Nephron progenitor cell (in vitro differentiated cells): Measurements from ENCODE around the gene LAMB1.

Experiments
- DNase-seq: peaks from one replicate; pipeline ENCODE4 v3.0.0; 2021
- H3K27ac Mint-ChIP-seq: 2 replicates; pipeline ENCODE4 v1.8.0; 2021; ENCODE audit warnings: mild to moderate bottlenecking, moderate library complexity, mixed read lengths
- H3K27me3 Mint-ChIP-seq: 2 replicates; pipeline ENCODE4 v1.8.0; 2021; ENCODE audit warnings: mild to moderate bottlenecking, low read depth, mixed read lengths; ENCODE audit not compliant: poor library complexity
- H3K36me3 Mint-ChIP-seq: 2 replicates; pipeline ENCODE4 v1.8.0; 2021; ENCODE audit warnings: low read depth, mixed read lengths
- H3K4me1 Mint-ChIP-seq: 2 replicates; pipeline ENCODE4 v1.8.0; 2021; ENCODE audit warnings: mixed read lengths
- H3K4me3 Mint-ChIP-seq: 2 replicates; pipeline ENCODE4 v1.8.0; 2021; ENCODE audit warnings: mild to moderate bottlenecking, moderate library complexity, mixed read lengths
- H3K9me3 Mint-ChIP-seq: 2 replicates; pipeline ENCODE4 v1.8.0; 2021; ENCODE audit warnings: mild to moderate bottlenecking, moderate library complexity, mixed read lengths
- CTCF ChIP-seq: fragments of 200-600 bp; sonication (generic); IDR thresholded peaks from 2 replicates; pipeline ENCODE4 v1.5.0; 2021; ENCODE audit warnings: antibody characterized with exemption

The LAMB1 gene

GRCh38 chr7:108027239-108027638 lies 24.3 kb upstream of the LAMB1 start:
- no peak for TF ChIP-seq CTCF
- H3K36me3 Mint-ChIP-seq = no peaks in the 10 kb centered on the region
- peaks cover 10% of the 10 kb centered on the region for H3K4me1 Mint-ChIP-seq
- peaks cover 11% of the 10 kb centered on the region for H3K27me3 Mint-ChIP-seq
- no peaks in the 10 kb centered on the region for H3K9me3 Mint-ChIP-seq
- H3K27ac Mint-ChIP-seq = no peak overlapping the region
- H3K4me3 Mint-ChIP-seq = no peak overlapping the region
- no peak for DNase-seq

- no peaks in the 10 kb centered on the region for H3K36me3 Mint-ChIP-seq
- H3K9me3 Mint-ChIP-seq = no peaks in the 10 kb centered on the region
- no peak overlapping the region for H3K4me3 Mint-ChIP-seq
- H3K27me3 Mint-ChIP-seq = peaks cover 11% of the 10 kb centered on the region
- H3K4me1 Mint-ChIP-seq = peaks cover 10% of the 10 kb centered on the region
- TF ChIP-seq CTCF = no peak
- peak overlapping the region; percentile 10 for H3K27ac Mint-ChIP-seq
- no peak for DNase-seq
Observed at GRCh38 chr7:108026647-108027046, 23.7 kb upstream of the LAMB1 start.

GRCh38 chr7:108026116-108026515 lies 23.2 kb upstream of the LAMB1 start:
- Mint-ChIP-seq H3K27me3 (peaks cover 11% of the 10 kb centered on the region), H3K9me3 (no peaks in the 10 kb centered on the region)

GRCh38 chr7:108024538-108024937 lies 21.6 kb upstream of the LAMB1 start:
- Mint-ChIP-seq H3K36me3 (no peaks in the 10 kb centered on the region), H3K27ac (peak overlapping the region; percentile 0), H3K4me3 (no peak overlapping the region)

More at GRCh38 chr7:108026116-108026515, 23.2 kb upstream of the LAMB1 start:
- no peak for TF ChIP-seq CTCF
- Mint-ChIP-seq H3K36me3 (no peaks in the 10 kb centered on the region), H3K27ac (no peak overlapping the region), H3K4me1 (peaks cover 11% of the 10 kb centered on the region), H3K4me3 (no peak overlapping the region)
- no peak for DNase-seq

GRCh38 chr7:108020585-108020984 lies 17.6 kb upstream of the LAMB1 start:
- Mint-ChIP-seq H3K36me3 (no peaks in the 10 kb centered on the region), H3K4me1 (peaks cover 45% of the 10 kb centered on the region), H3K27ac (no peak overlapping the region), H3K4me3 (no peak overlapping the region), H3K27me3 (peaks cover 6% of the 10 kb centered on the region), H3K9me3 (no peaks in the 10 kb centered on the region)
- DNase-seq = no peak
- TF ChIP-seq CTCF = no peak

More at GRCh38 chr7:108024538-108024937, 21.6 kb upstream of the LAMB1 start:
- Mint-ChIP-seq H3K27me3 (peaks cover 9% of the 10 kb centered on the region), H3K9me3 (no peaks in the 10 kb centered on the region), H3K4me1 (peaks cover 20% of the 10 kb centered on the region)
- TF ChIP-seq CTCF = no peak
- no peak for DNase-seq

- Mint-ChIP-seq H3K27ac (no peak overlapping the region), H3K4me3 (no peak overlapping the region), H3K27me3 (no peaks in the 10 kb centered on the region), H3K4me1 (peaks cover 45% of the 10 kb centered on the region), H3K36me3 (no peaks in the 10 kb centered on the region), H3K9me3 (no peaks in the 10 kb centered on the region)
- no peak for DNase-seq
- TF ChIP-seq CTCF = no peak
Observed at GRCh38 chr7:108018668-108019067, 15.7 kb upstream of the LAMB1 start.
